Epithelial cell of esophagus (primary cell): ENCODE results near the gene MPZL2.

Source experiments
- DNase-seq: peaks from one replicate; pipeline ENCODE4 v3.0.0; 2010; ENCODE audit warnings: low read depth
- H3K4me3 ChIP-seq: 2 replicates; pipeline ENCODE4 v1.5.1; 2011; ENCODE audit warnings: mild to moderate bottlenecking, low read length, control low read depth
- TF ChIP-seq, protein P1 (sequence below): IDR thresholded peaks from 2 replicates; pipeline ENCODE4 v1.5.1; 2011; ENCODE audit warnings: low read depth, mild to moderate bottlenecking, low read length, control low read depth, inconsistent platforms; ENCODE audit not compliant: insufficient read depth; ENCODE audit errors: missing control alignments

The MPZL2 gene

DNA sequence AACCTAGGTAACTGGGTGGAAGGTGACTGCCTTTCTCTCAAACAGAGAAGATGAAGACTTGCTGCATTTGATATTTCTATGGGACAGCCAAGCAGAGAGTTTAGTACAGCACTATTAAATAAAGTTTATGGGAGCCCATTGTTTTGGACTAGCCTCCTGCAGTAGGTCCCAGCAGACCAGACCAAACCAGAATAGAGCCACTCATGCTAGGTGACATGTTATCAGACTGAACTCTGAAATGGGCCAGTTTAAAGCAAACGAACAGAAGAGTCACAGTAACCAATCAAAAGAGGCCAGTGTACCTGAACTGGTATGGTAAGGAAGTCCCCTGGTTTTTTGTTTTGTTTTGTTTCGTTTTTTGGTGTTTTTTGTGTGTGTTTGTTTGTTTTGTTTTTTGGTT is 7.9 kb upstream of the MPZL2 start:
- DNase-seq, result no peak
- TF ChIP-seq, protein P1, sequence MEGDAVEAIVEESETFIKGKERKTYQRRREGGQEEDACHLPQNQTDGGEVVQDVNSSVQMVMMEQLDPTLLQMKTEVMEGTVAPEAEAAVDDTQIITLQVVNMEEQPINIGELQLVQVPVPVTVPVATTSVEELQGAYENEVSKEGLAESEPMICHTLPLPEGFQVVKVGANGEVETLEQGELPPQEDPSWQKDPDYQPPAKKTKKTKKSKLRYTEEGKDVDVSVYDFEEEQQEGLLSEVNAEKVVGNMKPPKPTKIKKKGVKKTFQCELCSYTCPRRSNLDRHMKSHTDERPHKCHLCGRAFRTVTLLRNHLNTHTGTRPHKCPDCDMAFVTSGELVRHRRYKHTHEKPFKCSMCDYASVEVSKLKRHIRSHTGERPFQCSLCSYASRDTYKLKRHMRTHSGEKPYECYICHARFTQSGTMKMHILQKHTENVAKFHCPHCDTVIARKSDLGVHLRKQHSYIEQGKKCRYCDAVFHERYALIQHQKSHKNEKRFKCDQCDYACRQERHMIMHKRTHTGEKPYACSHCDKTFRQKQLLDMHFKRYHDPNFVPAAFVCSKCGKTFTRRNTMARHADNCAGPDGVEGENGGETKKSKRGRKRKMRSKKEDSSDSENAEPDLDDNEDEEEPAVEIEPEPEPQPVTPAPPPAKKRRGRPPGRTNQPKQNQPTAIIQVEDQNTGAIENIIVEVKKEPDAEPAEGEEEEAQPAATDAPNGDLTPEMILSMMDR, result no peak
- H3K4me3 ChIP-seq, result no peak overlapping the region

DNA sequence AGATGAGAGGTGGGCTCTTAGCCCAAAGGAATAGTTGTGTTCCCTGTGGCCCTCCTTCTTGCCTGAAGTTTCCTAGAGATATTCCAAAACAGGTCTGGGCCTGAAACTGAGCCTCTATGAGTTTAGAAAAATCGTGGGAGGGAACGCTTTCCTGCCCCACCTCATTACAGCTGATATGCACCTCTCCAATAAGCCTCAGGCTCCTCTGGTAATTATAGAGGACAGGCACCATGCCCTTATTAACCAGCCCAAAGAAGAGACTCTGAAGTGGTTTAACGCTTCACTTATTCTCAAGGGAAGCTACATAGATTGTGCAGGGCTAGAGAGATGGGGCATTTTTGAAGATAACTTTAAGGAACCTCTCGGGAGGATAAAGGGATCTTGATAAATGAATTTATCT is 3.4 kb upstream of the MPZL2 start:
- TF ChIP-seq, protein P1, result no peak
- no peak overlapping the region for H3K4me3 ChIP-seq
- DNase-seq, result peak; percentile 73

DNA sequence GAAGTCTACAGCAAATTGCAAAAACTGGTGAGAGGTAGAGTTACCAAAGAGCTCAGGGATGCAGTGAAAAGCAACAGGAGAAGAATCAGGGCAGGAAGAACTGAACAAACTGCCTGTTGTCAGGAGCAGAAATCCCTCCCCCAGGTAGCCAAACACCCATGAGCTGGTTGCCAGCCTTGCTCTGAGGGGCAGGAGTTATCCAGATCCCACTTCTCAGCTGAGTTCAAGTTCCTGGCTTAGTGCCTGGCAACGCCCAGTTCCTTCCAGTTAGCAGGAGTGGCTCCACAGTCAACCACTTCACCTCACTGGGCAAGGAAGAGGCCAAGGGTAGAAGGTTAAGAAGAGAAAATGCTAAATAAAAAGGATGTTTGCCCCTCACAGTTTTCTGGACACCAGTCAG is 1.9 kb upstream of the MPZL2 start:
- DNase-seq, result peak; percentile 69
- H3K4me3 ChIP-seq, result peak overlapping the region; percentile 91
- TF ChIP-seq, protein P1, result no peak

DNA sequence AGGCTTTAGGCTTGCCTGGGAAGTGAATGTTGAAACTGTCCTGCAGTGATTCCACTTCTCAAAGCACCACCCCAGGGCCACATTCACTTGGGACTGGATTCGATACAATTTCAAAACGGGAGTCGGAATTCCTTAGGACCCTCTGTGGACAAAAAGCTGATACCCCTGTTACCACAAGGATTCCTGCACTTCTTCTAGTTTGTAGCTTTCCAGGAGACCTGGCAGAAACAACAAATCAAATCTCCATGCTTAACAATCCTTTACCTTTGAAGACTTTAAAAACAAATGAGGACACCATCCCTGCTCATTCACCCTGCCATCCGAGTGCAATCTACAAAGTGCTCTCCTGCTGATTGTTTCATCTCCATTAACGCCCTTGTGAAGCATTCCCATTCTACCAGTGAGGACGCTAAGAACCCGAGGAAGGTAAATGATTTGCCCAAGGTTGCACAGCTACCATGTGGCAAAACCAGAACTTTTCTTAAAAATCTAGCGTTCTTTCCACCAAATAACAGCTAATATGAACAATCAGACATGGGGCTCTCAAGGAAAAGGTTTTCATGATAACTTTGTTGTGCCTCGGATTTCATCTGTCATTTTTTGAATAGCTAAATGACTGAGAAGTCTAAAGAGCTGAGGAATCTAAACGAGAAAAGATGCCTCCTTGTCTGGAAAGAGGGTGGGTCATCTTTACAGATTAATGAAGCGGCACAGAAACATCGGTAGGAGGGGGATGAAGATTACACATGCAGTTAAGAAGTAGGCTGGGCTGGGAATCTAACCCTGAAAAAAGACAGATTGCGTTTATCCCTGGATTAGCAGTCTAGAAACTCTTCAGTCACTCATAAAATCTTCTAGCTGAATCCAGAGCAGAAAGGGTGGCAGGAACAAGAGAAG is 720 bp upstream of the MPZL2 start:
- TF ChIP-seq, protein P1, result no peak
- peak overlapping the region; percentile 91 for H3K4me3 ChIP-seq
- peak; percentile 44 for DNase-seq

DNA sequence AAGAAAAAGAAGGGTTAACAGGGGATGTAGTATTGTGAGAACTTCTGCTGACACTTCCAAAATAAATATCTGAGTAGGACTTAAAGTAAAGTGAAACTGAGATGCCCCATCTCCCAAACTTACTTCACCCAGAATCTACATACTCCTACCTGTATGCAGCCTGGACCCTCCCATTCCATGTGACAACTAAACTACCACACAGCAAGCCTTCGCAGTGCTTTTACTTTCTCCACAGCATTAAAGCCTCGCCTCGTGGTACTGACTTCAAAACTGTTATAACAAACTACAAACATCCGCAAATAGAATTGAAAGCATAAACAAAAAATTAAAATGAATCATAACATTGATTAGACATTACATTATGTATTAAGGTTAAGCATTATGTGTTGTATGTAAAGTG is 985 bp downstream of the MPZL2 start:
- peak overlapping the region; percentile 91 for H3K4me3 ChIP-seq
- TF ChIP-seq, protein P1, result no peak
- no peak for DNase-seq

DNA sequence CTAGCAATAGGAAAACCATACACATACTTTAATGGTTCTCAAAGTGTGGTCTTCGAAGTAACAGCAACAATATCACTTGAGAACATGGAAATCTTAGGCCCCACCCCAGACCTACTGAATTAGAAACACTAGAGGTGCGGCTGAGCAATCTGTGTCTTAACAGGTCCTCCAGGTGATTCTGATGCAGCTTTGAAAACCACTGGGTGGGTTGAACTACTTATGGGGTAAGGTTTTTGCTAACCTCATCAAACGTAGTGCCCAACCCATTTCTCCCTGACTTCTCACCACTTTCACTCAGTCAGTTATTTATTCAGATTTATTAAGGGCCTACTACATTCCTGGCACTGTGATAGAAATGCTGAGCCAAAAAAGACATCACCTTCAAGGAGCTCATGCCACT is 3.7 kb downstream of the MPZL2 start:
- no peak overlapping the region for H3K4me3 ChIP-seq
- TF ChIP-seq, protein P1, result no peak
- DNase-seq, result no peak

DNA sequence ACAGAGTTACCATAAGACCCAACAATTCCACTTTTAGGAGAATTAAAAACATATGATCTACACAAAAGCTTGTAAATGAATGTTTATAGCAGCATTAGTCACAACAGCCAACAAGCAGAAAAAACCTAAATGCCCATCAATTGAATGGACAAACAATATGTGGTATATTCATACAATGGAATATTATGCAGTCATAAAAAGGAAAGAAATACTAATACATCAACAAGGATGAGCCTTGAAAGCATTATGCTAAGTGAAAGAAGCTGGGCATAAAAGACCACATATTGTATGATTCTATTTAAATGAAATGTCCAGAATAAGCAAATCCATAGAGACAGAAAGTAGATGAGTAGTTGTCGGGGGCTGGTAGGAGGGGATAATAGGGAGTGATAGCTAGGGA is 5.0 kb downstream of the MPZL2 start:
- no peak for DNase-seq
- no peak overlapping the region for H3K4me3 ChIP-seq
- TF ChIP-seq, protein P1, result no peak
